Fibroblast of villous mesenchyme (primary cell): ENCODE results near the gene HARS1. TPM values are rescaled to one million over a fixed set of nuclear protein-coding genes. Genes with fewer than 3 reads are reported as not detected.

ENCODE experiments used
- DNase-seq: peaks from one replicate; pipeline ENCODE4 v3.0.0-alpha.2; 2010; ENCODE audit warnings: low read depth
- H3K4me3 ChIP-seq: 2 replicates; pipeline ENCODE4 v1.5.1; 2011; ENCODE audit warnings: low read depth, mild to moderate bottlenecking, low read length
- CTCF ChIP-seq: IDR thresholded peaks from 2 replicates; pipeline ENCODE4 v1.5.1; 2012; ENCODE audit warnings: low read depth, mild to moderate bottlenecking, low read length; ENCODE audit not compliant: insufficient read depth
- total RNA-seq: library from RNA; depleted of rRNA; stranded (reverse); fragments of >200 nt; gene quantifications from 2 replicates; pipeline ENCODE4 v1.2.3, GENCODE V29; 2012

HARS1 gene
- total RNA-seq, 1 donor, result 52.2 TPM

- H3K4me3 ChIP-seq, result peak within 1 kb of the TSS; percentile 94
- TF ChIP-seq CTCF, result no peak
- peak; percentile 99 for DNase-seq
Measured at GRCh38 chr5:140700177-140701144, 9.3 kb upstream of the HARS1 start, which contains the start of gene ZMAT2. TSS of gene ZMAT2 (plus strand) at chr5:140700447. CDS start at chr5:140700461, 14 bp downstream.

- no peak for DNase-seq
- H3K4me3 ChIP-seq, result no peak overlapping the region
- TF ChIP-seq CTCF, result no peak
Measured at GRCh38 chr5:140696891-140697492, 5.8 kb upstream of the HARS1 start.

- no peak overlapping the region for H3K4me3 ChIP-seq
- peak; percentile 5 for DNase-seq
- TF ChIP-seq CTCF, result no peak
Measured at GRCh38 chr5:140694276-140694675, 3.1 kb upstream of the HARS1 start.

GRCh38 chr5:140690376-140690932, 716 bp downstream of the HARS1 start:
- no peak for TF ChIP-seq CTCF
- DNase-seq, result no peak
- H3K4me3 ChIP-seq, result peak overlapping the region; percentile 84

- no peak overlapping the region for H3K4me3 ChIP-seq
- no peak for TF ChIP-seq CTCF
- DNase-seq, result no peak
Measured at GRCh38 chr5:140678993-140679392, 12.2 kb downstream of the HARS1 start.

GRCh38 chr5:140677947-140678346, 13.2 kb downstream of the HARS1 start:
- H3K4me3 ChIP-seq, result no peak overlapping the region
- no peak for TF ChIP-seq CTCF
- no peak for DNase-seq
